GM12872 (cell line): ENCODE results near the gene CAMTA2.

ENCODE experiments used
- TF ChIP-seq, protein P1 (sequence below): IDR thresholded peaks from 3 replicates; pipeline ENCODE4 v1.5.1; 2011; ENCODE audit warnings: low read depth, mild to moderate bottlenecking, low read length, moderate library complexity; ENCODE audit not compliant: insufficient read depth

CAMTA2 gene

DNA sequence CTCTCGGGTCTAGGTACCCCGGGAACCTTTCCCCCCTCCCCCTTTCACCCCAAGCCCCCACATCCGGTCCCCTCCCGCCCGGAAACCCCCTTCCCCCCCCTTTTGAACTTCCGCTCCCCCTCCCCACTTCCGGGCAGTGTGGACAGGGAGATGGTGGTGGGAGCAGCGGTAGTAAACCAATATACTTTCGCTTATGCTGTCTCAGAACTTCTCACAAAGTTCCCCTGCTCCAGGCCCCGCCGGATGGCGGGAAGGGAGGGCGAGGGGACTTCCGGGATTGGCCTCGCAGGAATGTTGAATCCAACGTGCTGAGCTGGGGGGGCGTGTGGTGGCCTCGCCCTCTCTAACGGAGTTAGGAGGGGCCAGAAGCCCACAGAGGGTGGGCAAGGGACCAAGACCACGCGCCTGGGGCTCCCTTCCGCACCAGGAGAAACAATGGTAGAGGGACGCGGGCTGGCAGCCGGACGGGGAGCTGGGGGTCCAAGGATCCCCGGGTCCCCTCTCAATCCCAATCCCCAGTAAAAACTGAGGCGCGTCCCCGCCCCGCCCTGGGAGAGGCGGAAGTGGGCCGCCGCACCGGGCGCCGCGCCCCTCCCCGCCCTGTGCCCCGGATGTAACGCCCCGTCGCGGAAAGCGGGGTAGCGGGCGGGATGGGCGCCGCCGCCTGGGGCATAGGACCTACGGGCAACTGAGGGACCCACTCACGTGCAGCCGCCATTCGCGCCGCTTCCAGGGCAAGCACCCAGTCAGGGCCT lies 39.9 kb downstream of the CAMTA2 start:
- TF ChIP-seq, protein P1, sequence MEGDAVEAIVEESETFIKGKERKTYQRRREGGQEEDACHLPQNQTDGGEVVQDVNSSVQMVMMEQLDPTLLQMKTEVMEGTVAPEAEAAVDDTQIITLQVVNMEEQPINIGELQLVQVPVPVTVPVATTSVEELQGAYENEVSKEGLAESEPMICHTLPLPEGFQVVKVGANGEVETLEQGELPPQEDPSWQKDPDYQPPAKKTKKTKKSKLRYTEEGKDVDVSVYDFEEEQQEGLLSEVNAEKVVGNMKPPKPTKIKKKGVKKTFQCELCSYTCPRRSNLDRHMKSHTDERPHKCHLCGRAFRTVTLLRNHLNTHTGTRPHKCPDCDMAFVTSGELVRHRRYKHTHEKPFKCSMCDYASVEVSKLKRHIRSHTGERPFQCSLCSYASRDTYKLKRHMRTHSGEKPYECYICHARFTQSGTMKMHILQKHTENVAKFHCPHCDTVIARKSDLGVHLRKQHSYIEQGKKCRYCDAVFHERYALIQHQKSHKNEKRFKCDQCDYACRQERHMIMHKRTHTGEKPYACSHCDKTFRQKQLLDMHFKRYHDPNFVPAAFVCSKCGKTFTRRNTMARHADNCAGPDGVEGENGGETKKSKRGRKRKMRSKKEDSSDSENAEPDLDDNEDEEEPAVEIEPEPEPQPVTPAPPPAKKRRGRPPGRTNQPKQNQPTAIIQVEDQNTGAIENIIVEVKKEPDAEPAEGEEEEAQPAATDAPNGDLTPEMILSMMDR, result no peak

DNA sequence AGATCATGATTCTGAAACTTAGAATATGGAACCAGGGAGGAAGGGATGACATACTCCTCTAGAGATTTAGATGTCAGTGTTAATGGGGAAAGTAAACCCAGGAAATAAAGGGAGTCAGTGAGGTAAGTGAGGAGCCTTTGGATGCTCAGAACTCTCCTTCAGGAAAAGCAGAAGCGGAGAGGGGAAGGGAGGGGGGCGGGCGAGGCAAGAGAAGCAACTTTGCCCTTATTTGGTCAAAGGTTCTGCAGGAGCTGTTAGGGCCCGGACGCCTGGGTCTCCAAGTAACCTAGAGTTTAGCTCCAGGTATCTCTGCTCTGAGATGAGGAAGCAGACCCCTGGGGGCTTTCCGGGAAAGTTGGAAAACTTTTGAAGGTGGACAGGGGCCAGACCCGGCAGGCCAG lies 40.5 kb downstream of the CAMTA2 start:
- TF ChIP-seq, protein P1, result no peak

DNA sequence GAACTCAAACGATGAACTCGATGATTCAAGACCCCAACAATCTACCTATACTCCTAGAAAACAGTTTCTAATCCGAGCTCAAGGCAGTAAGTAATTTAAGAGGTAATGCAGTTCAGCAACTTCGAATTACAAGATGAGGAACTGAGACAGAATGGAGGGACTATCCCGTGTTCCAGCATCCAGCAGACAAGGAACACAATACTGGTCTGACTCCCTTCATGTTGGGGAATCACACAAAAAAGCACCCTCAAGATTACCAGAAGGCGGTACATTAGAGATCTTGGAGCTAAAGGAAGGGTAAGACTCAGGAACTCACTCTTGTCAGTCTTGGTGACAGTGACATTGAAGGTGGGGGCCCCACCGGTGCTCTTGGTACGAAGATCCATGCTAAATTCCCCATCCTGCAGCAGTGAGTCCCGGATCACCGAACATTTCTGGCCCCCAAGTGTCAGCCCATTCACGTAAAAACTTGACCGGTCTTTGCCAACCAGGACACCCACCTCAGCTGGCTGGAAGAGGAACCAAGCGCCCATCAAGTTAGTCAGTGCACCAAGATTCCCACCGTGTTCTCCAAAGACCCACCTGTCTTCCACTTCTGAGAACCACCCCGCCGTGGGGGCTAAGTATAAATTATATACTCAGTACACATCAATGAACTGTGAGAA lies 41.0 kb downstream of the CAMTA2 start:
- TF ChIP-seq, protein P1, result no peak

DNA sequence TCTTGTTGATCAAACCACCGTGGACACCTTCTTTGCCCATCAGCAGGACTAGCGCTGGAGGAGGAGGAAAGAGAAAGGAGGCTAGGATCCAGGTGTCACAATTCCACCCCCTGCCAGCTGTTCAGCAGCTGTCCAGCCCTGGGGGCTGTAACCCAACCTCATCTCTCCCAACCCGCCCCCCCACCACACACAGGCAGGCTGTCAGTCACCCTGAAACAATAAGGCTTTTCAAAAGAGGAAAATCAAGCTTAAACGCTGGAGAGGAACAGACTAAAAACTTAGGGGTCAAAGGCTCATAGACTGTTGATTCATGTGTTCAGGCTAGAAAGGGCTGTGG lies 41.6 kb downstream of the CAMTA2 start:
- TF ChIP-seq, protein P1, result no peak

DNA sequence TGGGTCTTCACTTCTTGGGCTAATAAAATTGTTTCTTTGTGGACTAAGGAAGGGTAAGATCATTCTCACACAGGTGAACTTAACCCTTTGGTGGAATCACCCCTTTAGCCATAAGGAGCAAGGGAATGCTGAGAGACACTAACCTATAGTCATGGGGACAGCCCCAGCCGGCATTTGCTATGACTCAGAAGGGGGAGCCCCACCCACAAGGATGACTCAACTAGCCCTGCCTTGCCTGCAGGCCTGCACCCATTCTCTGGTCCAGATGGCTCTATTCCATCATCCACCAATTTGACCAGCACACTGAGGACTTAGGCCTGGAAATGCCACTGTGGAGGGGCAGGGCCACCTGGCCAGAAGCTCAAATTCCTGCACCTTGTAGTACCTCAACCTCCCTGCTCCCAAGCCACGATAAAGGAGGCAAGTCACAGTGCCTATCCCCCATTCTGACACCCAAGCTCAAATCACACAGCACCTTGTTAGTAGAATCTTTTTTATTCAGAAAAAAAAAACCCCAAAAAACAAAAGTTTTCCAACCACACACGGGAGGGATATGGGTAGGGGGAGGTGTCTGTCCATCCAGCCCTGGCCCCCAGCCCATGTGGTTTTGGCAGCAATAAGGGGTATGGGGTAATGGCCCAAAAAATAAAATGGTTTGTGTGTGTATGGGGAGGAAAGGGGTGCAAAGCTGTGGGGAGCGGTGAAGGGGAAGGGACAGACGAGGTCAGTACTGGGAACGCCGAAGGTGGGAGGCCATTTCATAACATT lies 42.1 kb downstream of the CAMTA2 start:
- TF ChIP-seq, protein P1, result no peak

DNA sequence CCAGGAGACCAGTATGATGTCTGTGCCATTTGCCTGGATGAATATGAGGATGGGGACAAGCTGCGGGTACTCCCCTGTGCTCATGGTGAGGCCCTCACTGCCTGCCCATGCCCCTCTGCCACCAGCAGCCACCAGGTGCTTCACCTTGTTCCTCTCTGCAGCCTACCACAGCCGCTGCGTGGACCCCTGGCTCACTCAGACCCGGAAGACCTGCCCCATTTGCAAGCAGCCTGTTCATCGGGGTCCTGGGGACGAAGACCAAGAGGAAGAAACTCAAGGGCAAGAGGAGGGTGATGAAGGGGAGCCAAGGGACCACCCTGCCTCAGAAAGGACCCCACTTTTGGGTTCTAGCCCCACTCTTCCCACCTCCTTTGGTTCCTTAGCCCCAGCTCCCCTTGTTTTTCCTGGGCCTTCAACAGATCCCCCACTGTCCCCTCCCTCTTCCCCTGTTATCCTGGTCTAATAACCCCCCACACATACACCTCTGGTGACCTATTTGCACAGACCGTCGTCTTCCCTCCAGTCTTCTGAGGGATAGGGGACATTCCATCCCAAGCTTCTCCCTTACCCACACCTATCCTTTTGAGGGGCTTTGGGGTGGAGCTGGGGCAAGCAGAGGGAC lies 42.8 kb downstream of the CAMTA2 start:
- TF ChIP-seq, protein P1, result no peak

DNA sequence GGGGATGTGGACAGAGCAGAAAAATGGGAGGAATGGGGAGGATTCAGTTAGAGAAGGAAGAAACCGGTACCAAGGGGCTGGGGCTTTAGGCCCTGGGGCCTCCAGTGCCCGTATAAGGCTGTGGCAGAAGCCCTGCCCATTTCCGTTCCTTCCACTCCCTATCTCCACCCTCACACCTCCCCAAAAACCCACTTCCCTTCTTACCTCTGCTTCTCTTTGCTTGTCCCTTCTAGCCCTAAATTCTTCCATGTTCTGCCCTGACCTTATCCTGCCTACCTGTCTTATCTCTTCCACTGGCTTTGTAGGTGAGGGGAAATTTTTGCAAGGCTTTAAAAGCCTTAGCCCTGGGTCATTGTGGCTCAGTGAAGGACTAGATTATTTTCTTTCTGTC lies 43.3 kb downstream of the CAMTA2 start:
- TF ChIP-seq, protein P1, result no peak
